ENCODE data around the gene MMP20. TPM values are rescaled to one million over a fixed set of nuclear protein-coding genes. Genes with fewer than 3 reads are reported as not detected.

MMP20 gene
- total RNA-seq, 1 experiment from 2014 or later, result not detected

- no peak for TF ChIP-seq CTCF (conservative IDR thresholded peaks at IDR 0.05; ENCODE audit: low read depth, low read length)
- TF ChIP-seq EZH2 (IDR thresholded peaks at IDR 0.05; ENCODE audit: borderline replicate concordance, low read depth, low read length, poor library complexity, severe bottlenecking), result no peak
- no peaks in the 10 kb centered on the region for H3K36me3 ChIP-seq (ENCODE audit: insufficient read depth, low read length, poor library complexity, severe bottlenecking)
- BruUV-seq (replicated peaks), result no TSS peak
- no peak for DNase-seq (ENCODE audit: low spot score)
- CTCF ChIA-PET, result no interaction called here
- H3K4me1 ChIP-seq (ENCODE audit: insufficient read depth, low read length, poor library complexity, severe bottlenecking), result no peaks in the 10 kb centered on the region
- intact Hi-C loops (cut with micrococcal nuclease; ENCODE audit: unreplicated experiment), result no loop called here
- POLR2A ChIA-PET (ENCODE audit: low non-redundant PET), result no interaction called here
- no peaks in the 10 kb centered on the region for H3K27me3 ChIP-seq (replicated peaks; ENCODE audit: insufficient read depth, low read depth, low read length, poor library complexity)
- H3K9me3 ChIP-seq (ENCODE audit: low read depth, low read length, poor library complexity, severe bottlenecking), result no peaks in the 10 kb centered on the region
- H3K27ac ChIP-seq (ENCODE audit: low read depth, low read length, poor library complexity, severe bottlenecking), result no peak overlapping the region
- no peak overlapping the region for H3K4me3 ChIP-seq (ENCODE audit: low read depth, low read length, poor library complexity, severe bottlenecking)
Measured at GRCh38 chr11:102538932-102539331, 86.2 kb downstream of the MMP20 start.

GRCh38 chr11:102534261-102534872 is 90.8 kb downstream of the MMP20 start:
- Histone ChIP-seq H3K9me3 (ENCODE audit: low read depth, low read length, poor library complexity, severe bottlenecking) (no peaks in the 10 kb centered on the region), H3K27me3 (replicated peaks; ENCODE audit: insufficient read depth, low read depth, low read length, poor library complexity) (no peaks in the 10 kb centered on the region), H3K4me3 (ENCODE audit: low read depth, low read length, poor library complexity, severe bottlenecking) (no peak overlapping the region), H3K4me1 (ENCODE audit: insufficient read depth, low read length, poor library complexity, severe bottlenecking) (no peaks in the 10 kb centered on the region), H3K27ac (ENCODE audit: low read depth, low read length, poor library complexity, severe bottlenecking) (no peak overlapping the region), H3K36me3 (ENCODE audit: insufficient read depth, low read length, poor library complexity, severe bottlenecking) (no peaks in the 10 kb centered on the region)
- ChIA-PET CTCF (no interaction called here), POLR2A (ENCODE audit: low non-redundant PET) (no interaction called here)
- TF ChIP-seq CTCF (conservative IDR thresholded peaks at IDR 0.05; ENCODE audit: low read depth, low read length) (peak; percentile 46), EZH2 (IDR thresholded peaks at IDR 0.05; ENCODE audit: borderline replicate concordance, low read depth, low read length, poor library complexity, severe bottlenecking) (no peak)
- DNase-seq (ENCODE audit: low spot score), result no peak
- intact Hi-C loops (cut with micrococcal nuclease; ENCODE audit: unreplicated experiment), result no loop called here
- BruUV-seq (replicated peaks), result no TSS peak

- TF ChIP-seq EZH2 (IDR thresholded peaks at IDR 0.05; ENCODE audit: borderline replicate concordance, low read depth, low read length, poor library complexity, severe bottlenecking), result no peak
- TF ChIP-seq CTCF (conservative IDR thresholded peaks at IDR 0.05; ENCODE audit: low read depth, low read length), result no peak
- no peaks in the 10 kb centered on the region for H3K4me1 ChIP-seq (ENCODE audit: insufficient read depth, low read length, poor library complexity, severe bottlenecking)
- H3K27ac ChIP-seq (ENCODE audit: low read depth, low read length, poor library complexity, severe bottlenecking), result no peak within 1 kb of the TSS
- DNase-seq (ENCODE audit: low spot score), result no peak
- ChIA-PET POLR2A (ENCODE audit: low non-redundant PET) (no interaction called here), CTCF (no interaction called here)
- H3K36me3 ChIP-seq (ENCODE audit: insufficient read depth, low read length, poor library complexity, severe bottlenecking), result no peaks in the 10 kb centered on the region
- BruUV-seq (replicated peaks), result no TSS peak
- H3K4me3 ChIP-seq (ENCODE audit: low read depth, low read length, poor library complexity, severe bottlenecking), result no peak within 1 kb of the TSS
- H3K27me3 ChIP-seq (replicated peaks; ENCODE audit: insufficient read depth, low read depth, low read length, poor library complexity), result no peaks in the 10 kb centered on the region
- intact Hi-C loops (cut with micrococcal nuclease; ENCODE audit: unreplicated experiment), result no loop called here
- no peaks in the 10 kb centered on the region for H3K9me3 ChIP-seq (ENCODE audit: low read depth, low read length, poor library complexity, severe bottlenecking)
Measured at GRCh38 chr11:102530558-102530957, 94.6 kb downstream of the MMP20 start, which contains the start of gene MMP7. Gene MMP7, minus strand, starts transcription at chr11:102530747. Its CDS starts 47 bp downstream, at chr11:102530700.
